Lower leg skin (tissue), 4 donors: ENCODE results near the gene DIABLO. TPM values are rescaled to one million over a fixed set of nuclear protein-coding genes. Genes with fewer than 3 reads are reported as not detected.

Source experiments
- DNase-seq, 2 donors: peaks; one replicate each; pipeline ENCODE4 v3.0.0-alpha.2; 2019; ENCODE audit warnings: low spot score in 2 of 2
- H3K4me3 ChIP-seq: fragments of 200-600 bp; sonication (generic); 2 replicates; pipeline ENCODE4 v1.5.1; 2017; ENCODE audit warnings: mild to moderate bottlenecking, low read depth; ENCODE audit not compliant: poor library complexity, severe bottlenecking
- CTCF ChIP-seq, 3 donors: fragments of 450-650 bp; IDR thresholded peaks; one replicate each; pipeline ENCODE4 v1.5.1; 2016; ENCODE audit warnings: antibody characterized with exemption in 3 of 3, mild to moderate bottlenecking in 3 of 3, moderate library complexity in 2 of 3
- POLR2A ChIP-seq, 2 donors: fragments of 450-650 bp; IDR thresholded peaks; one replicate each; pipeline ENCODE4 v1.6.1; 2016 to 2017; ENCODE audit warnings: antibody characterized with exemption in 2 of 2, mild to moderate bottlenecking in 1 of 2, moderate library complexity in 1 of 2
- WGBS, 2 donors: methylation state at CpG; one replicate each; pipeline ENCODE4 v1.1.5; 2018; 5-methylcytosine and 5-hydroxymethylcytosine counted together
- intact Hi-C: fragments of 100-400 bp; cut with DNase I; formaldehyde crosslinking; loops from one replicate; pipeline ENCODE4 v1.15.0; 2023; ENCODE audit warnings: low total_unique reads
- total RNA-seq, 4 donors: library from RNA; depleted of rRNA; stranded (reverse); fragments of >200 nt; gene quantifications; one replicate each; pipeline ENCODE4 v1.1.0, GENCODE V29; 2016

DIABLO gene
- total RNA-seq, 4 donors from 2014 or later: 35.5 to 43.9 (median 40.8) TPM

GRCh38 chr12:122216445-122216844 lies 9.4 kb downstream of the DIABLO start:
- intact Hi-C loops: no loop called here
- TF ChIP-seq POLR2A (IDR thresholded peaks at IDR 0.05) (no peak), CTCF (IDR thresholded peaks at IDR 0.05) (no peak)
- no peak for DNase-seq
- 97 to 98% methylated on average over 1 of the region's 1 CpG for WGBS, 2 donors
- no peak overlapping the region for H3K4me3 ChIP-seq

- intact Hi-C loops: no loop called here
- 87 to 91% methylated on average over 5 of the region's 5 CpGs for WGBS, 2 donors
- TF ChIP-seq CTCF (IDR thresholded peaks at IDR 0.05) (no peak), POLR2A (IDR thresholded peaks at IDR 0.05) (no peak)
- DNase-seq: no peak
- no peak overlapping the region for H3K4me3 ChIP-seq
Observed at GRCh38 chr12:122215771-122216170, 10.1 kb downstream of the DIABLO start.

GRCh38 chr12:122208073-122208820 lies 17.6 kb downstream of the DIABLO start:
- 87 to 91% methylated on average over 18 of the region's 18 CpGs for WGBS, 2 donors

GRCh38 chr12:122207391-122207790 lies 18.5 kb downstream of the DIABLO start:
- DNase-seq: peak in 1 of 2 donors; percentile 61
- no peak overlapping the region for H3K4me3 ChIP-seq
- intact Hi-C loops: no loop called here
- TF ChIP-seq POLR2A (IDR thresholded peaks at IDR 0.05) (no peak), CTCF (IDR thresholded peaks at IDR 0.05) (no peak)
- 78 to 82% methylated on average over 8 of the region's 8 CpGs for WGBS, 2 donors

More at GRCh38 chr12:122208073-122208820, 17.6 kb downstream of the DIABLO start:
- intact Hi-C loops: no loop called here
- no peak for TF ChIP-seq POLR2A (IDR thresholded peaks at IDR 0.05)
- no peak for TF ChIP-seq CTCF (IDR thresholded peaks at IDR 0.05)
- DNase-seq: peak in 1 of 2 donors; percentile 70
- H3K4me3 ChIP-seq: no peak overlapping the region

- 81 to 100% methylated on average over 3 to 6 of the region's 8 CpGs for WGBS, 2 donors
- DNase-seq: peak in 1 of 2 donors; percentile 81
- no peak overlapping the region for H3K4me3 ChIP-seq
- intact Hi-C loops: no loop called here
- TF ChIP-seq POLR2A (IDR thresholded peaks at IDR 0.05): no peak
- TF ChIP-seq CTCF (IDR thresholded peaks at IDR 0.05): no peak
Observed at GRCh38 chr12:122206976-122207375, 18.9 kb downstream of the DIABLO start.
